Peyer's patch (tissue), 4 donors: ENCODE results near the gene KLHL6.

Source experiments
- CTCF ChIP-seq, 6 experiments: fragments of 450-650 bp in 4 of 6; fragments of 200-600 bp in 2 of 6; sonication (generic) in 1 of 6; IDR thresholded peaks; one replicate each; pipeline ENCODE4 v1.5.1; 2017 to 2019; ENCODE audit warnings: antibody characterized with exemption in 6 of 6, mild to moderate bottlenecking in 3 of 6, moderate library complexity in 1 of 6
- POLR2A ChIP-seq, 2 donors: fragments of 450-650 bp; IDR thresholded peaks; one replicate each; pipeline ENCODE4 v1.5.1; 2017; ENCODE audit warnings: antibody characterized with exemption in 2 of 2, mild to moderate bottlenecking in 2 of 2, moderate library complexity in 2 of 2

GRCh38 chr3:183437666-183438564 is 117.6 kb downstream of the KLHL6 start:
- TF ChIP-seq CTCF (IDR thresholded peaks at IDR 0.05): no peak
- TF ChIP-seq POLR2A (IDR thresholded peaks at IDR 0.05): no peak
